ENCODE measurements around the gene ARFRP1.

GRCh38 chr20:63661108-63661507 lies 46.7 kb downstream of the ARFRP1 start:
- TF ChIP-seq CTCF (IDR thresholded peaks at IDR 0.05) (no peak), EZH2 (IDR thresholded peaks at IDR 0.05; ENCODE audit: borderline replicate concordance, insufficient read depth, low read depth, low read length, poor library complexity, severe bottlenecking) (no peak)
